GM12878 (cell line): Measurements from ENCODE around the gene HMG20B. TPM values are rescaled to one million over a fixed set of nuclear protein-coding genes. Genes with fewer than 3 reads are reported as not detected.

Experiments
- ATAC-seq: fragments of 200-7000 bp; cut with Tn5 transposase; 3 replicates; pipeline ENCODE4 v1.9.1; 2020; ENCODE audit warnings: mild to moderate bottlenecking, moderate library complexity
- BruUV-seq: library from RNA; stranded (reverse); fragments of 400-500 nt; replicated peaks from 2 replicates; lab custom pipeline; 2021; lab: Mats Ljungman, UMichigan
- CTCF ChIA-PET: fragments of 300-600 bp; sonication (Branson Sonifier 250); formaldehyde crosslinking; extraction: SDS; loops from one replicate; lab custom pipeline; 2021; ENCODE audit warnings: inconsistent platforms; lab: Yijun Ruan, JAX
- POLR2A ChIA-PET: fragments of 350-600 bp; formaldehyde crosslinking; extraction: SDS; loops from one replicate; lab custom pipeline; 2021; ENCODE audit warnings: inconsistent platforms; lab: Charles Lee
- RAD21 ChIA-PET: fragments of 300-600 bp; sonication (Branson Sonifier 250); formaldehyde crosslinking; loops from one replicate; lab custom pipeline; 2023; ENCODE audit warnings: antibody characterized with exemption; ENCODE audit not compliant: unreplicated experiment; lab: Charles Lee
- SMC1A ChIA-PET: fragments of 300-600 bp; sonication (Branson Sonifier 250); formaldehyde crosslinking; loops from one replicate; lab custom pipeline; 2023; ENCODE audit not compliant: unreplicated experiment, uncharacterized antibody; lab: Charles Lee
- DNase-seq: peaks from one replicate; pipeline ENCODE4 v3.0.0-alpha.2; 2011; ENCODE audit warnings: low read depth, low spot score
- FAIRE-seq: peaks from 3 replicates; lab custom pipeline; 2011; peaks lifted over from hg19 to GRCh38; lab: Jason Lieb, UNC
- H2AFZ ChIP-seq: 2 replicates; pipeline ENCODE4 v1.6.0; 2011; ENCODE audit warnings: low read depth, low read length, control low read depth; ENCODE audit not compliant: control insufficient read depth
- H3K27ac ChIP-seq: 2 replicates; pipeline ENCODE4 v1.5.1; 2011; ENCODE audit warnings: control low read depth; ENCODE audit not compliant: control insufficient read depth, insufficient read depth
- H3K27me3 ChIP-seq, 2 experiments: replicated peaks in 1 of 2; 2 replicates each; pipeline versions ENCODE4 v1.6.0 to v1.6.1; 2011; ENCODE audit warnings: low read length in 1 of 2; ENCODE audit not compliant: control insufficient read depth in 2 of 2, insufficient read depth in 2 of 2
- H3K36me3 ChIP-seq, 2 experiments: 2 replicates each; pipeline ENCODE4 v1.5.1; 2011; ENCODE audit warnings: low read length in 1 of 2; ENCODE audit not compliant: control insufficient read depth in 2 of 2, insufficient read depth in 2 of 2
- H3K4me1 ChIP-seq: 2 replicates; pipeline ENCODE4 v1.6.1; 2011; ENCODE audit warnings: mild to moderate bottlenecking, low read length, moderate library complexity, mixed read lengths; ENCODE audit not compliant: control insufficient read depth, insufficient read depth
- H3K4me2 ChIP-seq: 2 replicates; pipeline ENCODE4 v1.6.0; 2011; ENCODE audit warnings: control low read depth; ENCODE audit not compliant: control insufficient read depth, insufficient read depth
- H3K4me3 ChIP-seq: fragments of 200-600 bp; sonication (generic); 2 replicates; pipeline ENCODE4 v1.5.1; 2016
- H3K79me2 ChIP-seq: 2 replicates; pipeline ENCODE4 v1.6.0; 2011; ENCODE audit warnings: low read length; ENCODE audit not compliant: control insufficient read depth, insufficient read depth
- H3K9ac ChIP-seq: 2 replicates; pipeline ENCODE4 v1.8.0; 2011; ENCODE audit warnings: low read length, control low read depth, mixed read lengths; ENCODE audit not compliant: control insufficient read depth, insufficient read depth
- H3K9me3 ChIP-seq: replicated peaks from 3 replicates; pipeline ENCODE4 v1.5.1; 2011; ENCODE audit warnings: mild to moderate bottlenecking, low read length; ENCODE audit not compliant: control insufficient read depth, insufficient read depth
- H4K20me1 ChIP-seq: 2 replicates; pipeline ENCODE4 v1.6.0; 2011; ENCODE audit not compliant: control insufficient read depth, insufficient read depth
- CEBPB ChIP-seq, 2 experiments: fragments of 150-350 bp in 1 of 2; IDR thresholded peaks; 2 replicates each; pipeline ENCODE4 v1.6.1; 2012 to 2014; ENCODE audit warnings: low read depth in 2 of 2, low read length in 2 of 2, borderline replicate concordance in 1 of 2, inconsistent platforms in 1 of 2
- CREB1 ChIP-seq: IDR thresholded peaks from 2 replicates; pipeline ENCODE4 v1.6.1; 2012; ENCODE audit warnings: low read depth, mild to moderate bottlenecking, inconsistent platforms
- E4F1 ChIP-seq: fragments of 450-650 bp; IDR thresholded peaks from 2 replicates; pipeline ENCODE4 v1.6.1; 2018; ENCODE audit warnings: borderline replicate concordance, mild to moderate bottlenecking; ENCODE audit not compliant: partially characterized antibody
- HDGF ChIP-seq: fragments of 450-650 bp; IDR thresholded peaks from 2 replicates; pipeline ENCODE4 v1.6.1; 2016; ENCODE audit warnings: antibody characterized with exemption
- MTA3 ChIP-seq: IDR thresholded peaks from 2 replicates; pipeline ENCODE4 v1.6.1; 2012; ENCODE audit warnings: low read length, inconsistent platforms, borderline replicate concordance
- NFYB ChIP-seq: IDR thresholded peaks from 2 replicates; pipeline ENCODE4 v1.6.1; 2011; ENCODE audit warnings: low read depth, mild to moderate bottlenecking, low read length, improper control_type of control experiment, moderate library complexity; ENCODE audit not compliant: insufficient read depth
- NKRF ChIP-seq: fragments of 450-650 bp; conservative IDR thresholded peaks from 2 replicates; pipeline ENCODE4 v1.6.1; 2017; ENCODE audit warnings: mild to moderate bottlenecking, moderate library complexity
- NRF1 ChIP-seq: conservative IDR thresholded peaks from 2 replicates; pipeline ENCODE4 v1.6.1; 2011; ENCODE audit warnings: mild to moderate bottlenecking, low read depth, low read length, improper control_type of control experiment
- POLR2AphosphoS2 ChIP-seq: IDR thresholded peaks from 2 replicates; pipeline ENCODE4 v1.6.1; 2011; ENCODE audit warnings: low read depth, mild to moderate bottlenecking, low read length, improper control_type of control experiment, moderate library complexity
- SIX5 ChIP-seq: IDR thresholded peaks from 2 replicates; pipeline ENCODE4 v1.6.1; 2011; ENCODE audit warnings: mild to moderate bottlenecking, low read depth, low read length, moderate library complexity; ENCODE audit not compliant: severe bottlenecking
- STAT1 ChIP-seq: fragments of 450-650 bp; conservative IDR thresholded peaks from 2 replicates; pipeline ENCODE4 v1.6.1; 2014; ENCODE audit warnings: antibody characterized with exemption, mild to moderate bottlenecking
- TAF1 ChIP-seq: IDR thresholded peaks from 2 replicates; pipeline ENCODE4 v1.6.1; 2011; ENCODE audit warnings: mild to moderate bottlenecking, low read depth, low read length, borderline replicate concordance
- TARDBP ChIP-seq: IDR thresholded peaks from 2 replicates; pipeline ENCODE4 v1.6.1; 2016; ENCODE audit warnings: borderline replicate concordance
- TBL1XR1 ChIP-seq: IDR thresholded peaks from 2 replicates; pipeline ENCODE4 v1.6.1; 2012; ENCODE audit warnings: low read depth, low read length, improper control_type of control experiment
- ZBED1 ChIP-seq: IDR thresholded peaks from 2 replicates; pipeline ENCODE4 v1.6.1; 2016; ENCODE audit warnings: borderline replicate concordance
- ZBTB40 ChIP-seq: fragments of 450-650 bp; IDR thresholded peaks from 2 replicates; pipeline ENCODE4 v1.6.1; 2016; ENCODE audit warnings: mild to moderate bottlenecking, moderate library complexity, borderline replicate concordance
- ZNF217 ChIP-seq: fragments of 450-650 bp; IDR thresholded peaks from 2 replicates; pipeline ENCODE4 v1.6.1; 2017; ENCODE audit warnings: antibody characterized with exemption, mild to moderate bottlenecking
- WGBS: methylation state at CpG from one replicate; pipeline ENCODE4 v1.1.6; 2016; ENCODE audit warnings: low lambda C conversion rate; ENCODE audit not compliant: insufficient replicate concordance, insufficient coverage; ENCODE audit errors: missing lambda C conversion rate; 5-methylcytosine and 5-hydroxymethylcytosine counted together
- in situ Hi-C: fragments of 300-500 bp; cut with MboI; formaldehyde crosslinking; loops from 9 replicates; pipeline ENCODE4 v1.14.3; 2018; ENCODE audit warnings: mixed read lengths
- intact Hi-C: fragments of 100-400 bp; cut with micrococcal nuclease; formaldehyde crosslinking; loops from one replicate; pipeline ENCODE4 v1.14.2; 2022; ENCODE audit not compliant: unreplicated experiment
- polyA plus RNA-seq, 11 experiments: library from polyadenylated mRNA; depleted of rRNA in 4 of 11; unstranded in 6 of 11; stranded (reverse) in 5 of 11; fragments of >200 nt; fragmentation: Nextera tagmentation in 4 of 11; fragmentation: Illumina TruSeq in 1 of 11; extraction: Ambion mirVana in 4 of 11; extraction: Trizol in 1 of 11; gene quantifications; 1 replicate in 1 of 11; 2 replicates in 10 of 11; pipeline versions ENCODE4 v1.2.1 to v1.2.3, GENCODE V29; 2011 to 2016; ENCODE audit warnings: inconsistent platforms in 2 of 11, missing spikeins in 2 of 11, low read depth in 1 of 11
- total RNA-seq, 4 experiments: library from RNA; depleted of rRNA in 3 of 4; stranded (reverse); fragments of >200 nt in 3 of 4; fragmentation: Illumina TruSeq in 1 of 4; extraction: Trizol in 1 of 4; gene quantifications; 2 replicates each; pipeline versions ENCODE4 v1.2.1 to v1.2.3, GENCODE V29; 2013 to 2021

The HMG20B gene
- total and polyA plus RNA-seq, 10 of the 15 experiments (the other 5 are each of a cell fraction or from before 2014, with no cell fraction given) = 0.37 to 92.7 (median 47.0) TPM

- BruUV-seq = no TSS peak
- Histone ChIP-seq H3K79me2 (no peaks in the 10 kb centered on the region), H3K9ac (no peak overlapping the region), H3K4me2 (no peak overlapping the region), H3K9me3 (no peaks in the 10 kb centered on the region), H3K27me3 (no peaks in the 10 kb centered on the region), H3K4me3 (no peak overlapping the region), H4K20me1 (no peaks in the 10 kb centered on the region), H2AFZ (no peak overlapping the region), H3K27ac (no peak overlapping the region), H3K4me1 (no peaks in the 10 kb centered on the region), H3K36me3 (peaks cover 0 to 15% of the 10 kb centered on the region in 2 experiments; a peak in 3 of 4 replicates)
- POLR2A ChIA-PET = no interaction called here
- DNase-seq (no peak), FAIRE-seq (no peak), ATAC-seq (no peak)
- in situ Hi-C loops (no loop called here), intact Hi-C loops (no loop called here)
- RAD21 ChIA-PET = no interaction called here
- 89% methylated on average over 18 of the region's 18 CpGs for WGBS
- CTCF ChIA-PET = interaction anchor here (1.8 kb wide), 1 partner anchor 70 kb away, joined by 6 read pairs; no protein-coding TSS in a partner anchor
- SMC1A ChIA-PET = no interaction called here
- TF ChIP-seq ZBTB40 (no peak), POLR2AphosphoS2 (no peak), TAF1 (no peak), TARDBP (no peak), HDGF (no peak), NRF1 (no peak), NKRF (no peak), CEBPB (IDR thresholded peaks at IDR 0.05; ENCODE audit: borderline replicate concordance in 1 of 2, low read depth in 2 of 2, low read length in 2 of 2) (no peak), NFYB (no peak), E4F1 (no peak), STAT1 (no peak), CREB1 (no peak), ZNF217 (no peak), TBL1XR1 (no peak), ZBED1 (no peak), SIX5 (no peak), MTA3 (no peak)
Measured at GRCh38 chr19:3614858-3615505, 42.2 kb downstream of the HMG20B start.
